Activated CD8-positive, alpha-beta T cell treated with anti-CD3 and anti-CD28 coated beads for 36 hours (primary cell): ENCODE data around the gene WAPL. TPM values are rescaled to one million over a fixed set of nuclear protein-coding genes. Genes with fewer than 3 reads are reported as not detected.

Experiments used
- ATAC-seq: fragments of 200-7000 bp; cut with Tn5 transposase; one replicate; pipeline ENCODE4 v1.10.0; 2021; ENCODE audit warnings: mild to moderate bottlenecking, moderate library complexity
- CTCF ChIA-PET: fragments of 350-600 bp; sonication (Branson Sonifier 250); formaldehyde crosslinking; loops from one replicate; lab custom pipeline; 2021; ENCODE audit warnings: antibody characterized with exemption; lab: Charles Lee
- POLR2A ChIA-PET: fragments of 350-600 bp; sonication (Branson Sonifier 250); formaldehyde crosslinking; loops from one replicate; lab custom pipeline; 2021; ENCODE audit warnings: antibody characterized with exemption; lab: Charles Lee
- DNase-seq: peaks from one replicate; pipeline ENCODE4 v3.0.0-alpha.2; 2020
- H3K27ac Mint-ChIP-seq: one replicate; pipeline ENCODE4 v1.8.0; 2021; ENCODE audit warnings: mild to moderate bottlenecking, mixed read lengths
- H3K27me3 Mint-ChIP-seq: one replicate; pipeline ENCODE4 v1.8.0; 2021; ENCODE audit warnings: mixed read lengths
- H3K36me3 Mint-ChIP-seq: one replicate; pipeline ENCODE4 v1.8.0; 2021; ENCODE audit warnings: low read depth, mixed read lengths
- H3K4me1 Mint-ChIP-seq: one replicate; pipeline ENCODE4 v1.8.0; 2021; ENCODE audit warnings: low read depth, mixed read lengths
- H3K4me3 Mint-ChIP-seq: one replicate; pipeline ENCODE4 v1.8.0; 2021; ENCODE audit warnings: mild to moderate bottlenecking, moderate library complexity, mixed read lengths
- H3K9me3 Mint-ChIP-seq: one replicate; pipeline ENCODE4 v1.8.0; 2021; ENCODE audit warnings: mixed read lengths
- CTCF ChIP-seq: fragments of 200-600 bp; IDR thresholded peaks from one replicate; pipeline ENCODE4 v1.8.0; 2022; ENCODE audit warnings: antibody characterized with exemption, mild to moderate bottlenecking
- intact Hi-C: fragments of 100-400 bp; cut with micrococcal nuclease; formaldehyde crosslinking; loops from one replicate; pipeline ENCODE4 v1.10.0; 2022
- total RNA-seq, 2 experiments: library from RNA; stranded (reverse); gene quantifications; one replicate each; pipeline ENCODE4 v1.2.3, GENCODE V29; 2021

The WAPL gene
- total RNA-seq, 2 experiments from 2014 or later, result 40.9 to 42.0 TPM

- H3K36me3 Mint-ChIP-seq, result peaks cover 26% of the 10 kb centered on the region
- H3K4me1 Mint-ChIP-seq, result peaks cover 52% of the 10 kb centered on the region
- ChIA-PET POLR2A (interaction anchor here (0.9 to 2.4 kb wide), 4 partner anchors 12 to 122 kb away, joined by 3 to 11 read pairs (median 6); no protein-coding TSS in a partner anchor), CTCF (interaction anchor here (0.9 to 3.3 kb wide), 3 partner anchors 11 to 477 kb away, joined by 3 to 15 read pairs (median 9); no protein-coding TSS in a partner anchor)
- H3K9me3 Mint-ChIP-seq, result no peaks in the 10 kb centered on the region
- ATAC-seq (no peak), DNase-seq (no peak)
- peak overlapping the region; percentile 89 for H3K4me3 Mint-ChIP-seq
- intact Hi-C loops, result loop anchor here (5.0 kb wide), 1 partner anchor 120 kb away; no protein-coding TSS in a partner anchor
- H3K27ac Mint-ChIP-seq, result peak overlapping the region; percentile 97
- no peak for TF ChIP-seq CTCF
- H3K27me3 Mint-ChIP-seq, result no peaks in the 10 kb centered on the region
Measured at GRCh38 chr10:86522510-86522855, 891 bp upstream of the WAPL start.

- Mint-ChIP-seq H3K36me3 (peaks cover 40% of the 10 kb centered on the region), H3K27ac (peak overlapping the region; percentile 92), H3K4me1 (peaks cover 64% of the 10 kb centered on the region), H3K9me3 (no peaks in the 10 kb centered on the region), H3K4me3 (peak overlapping the region; percentile 89), H3K27me3 (no peaks in the 10 kb centered on the region)
- ChIA-PET POLR2A (interaction anchor here (1.1 to 2.4 kb wide), 3 partner anchors 14 to 120 kb away, joined by 3 to 11 read pairs (median 10); no protein-coding TSS in a partner anchor), CTCF (interaction anchor here (3.3 kb wide), 1 partner anchor 121 kb away, joined by 15 read pairs; no protein-coding TSS in a partner anchor)
- intact Hi-C loops, result loop anchor here (5.0 kb wide), 1 partner anchor 119 kb away; no protein-coding TSS in a partner anchor
- ATAC-seq, result peak; percentile 17
- TF ChIP-seq CTCF, result no peak
- DNase-seq, result peak; percentile 57
Measured at GRCh38 chr10:86520871-86521677, 518 bp downstream of the WAPL start.

GRCh38 chr10:86518781-86519180, 2.8 kb downstream of the WAPL start:
- intact Hi-C loops, result no loop called here
- H3K27me3 Mint-ChIP-seq, result no peaks in the 10 kb centered on the region
- DNase-seq (no peak), ATAC-seq (no peak)
- H3K36me3 Mint-ChIP-seq, result peaks cover 57% of the 10 kb centered on the region
- ChIA-PET CTCF (interaction anchor here (2.8 kb wide), 1 partner anchor 119 kb away, joined by 10 read pairs; no protein-coding TSS in a partner anchor), POLR2A (interaction anchor here (2.5 kb wide), 1 partner anchor 10 kb away, joined by 13 read pairs; no protein-coding TSS in a partner anchor)
- no peak for TF ChIP-seq CTCF
- H3K9me3 Mint-ChIP-seq, result no peaks in the 10 kb centered on the region
- peak overlapping the region; percentile 89 for H3K4me3 Mint-ChIP-seq
- no peak overlapping the region for H3K27ac Mint-ChIP-seq
- H3K4me1 Mint-ChIP-seq, result peaks cover 70% of the 10 kb centered on the region

- H3K27me3 Mint-ChIP-seq, result no peaks in the 10 kb centered on the region
- intact Hi-C loops, result no loop called here
- H3K4me1 Mint-ChIP-seq, result peaks cover 50% of the 10 kb centered on the region
- H3K9me3 Mint-ChIP-seq, result no peaks in the 10 kb centered on the region
- DNase-seq (no peak), ATAC-seq (no peak)
- peak overlapping the region; percentile 50 for H3K27ac Mint-ChIP-seq
- peaks cover 49% of the 10 kb centered on the region for H3K36me3 Mint-ChIP-seq
- POLR2A ChIA-PET, result interaction anchor here (0.7 kb wide), 1 partner anchor 64 kb away, joined by 3 read pairs; no protein-coding TSS in a partner anchor
- no peak overlapping the region for H3K4me3 Mint-ChIP-seq
- CTCF ChIA-PET, result no interaction called here
- no peak for TF ChIP-seq CTCF
Measured at GRCh38 chr10:86512137-86512536, 9.5 kb downstream of the WAPL start.
